HG03457 (cell line): Measurements from ENCODE around the gene GRAMD4.

ENCODE experiments used
- ATAC-seq: cut with Tn5 transposase; IDR thresholded peaks from one replicate; pipeline ENCODE4 v1.9.1; 2021; ENCODE audit warnings: moderate number of reproducible peaks; ENCODE audit not compliant: unreplicated experiment

GRAMD4 gene

DNA sequence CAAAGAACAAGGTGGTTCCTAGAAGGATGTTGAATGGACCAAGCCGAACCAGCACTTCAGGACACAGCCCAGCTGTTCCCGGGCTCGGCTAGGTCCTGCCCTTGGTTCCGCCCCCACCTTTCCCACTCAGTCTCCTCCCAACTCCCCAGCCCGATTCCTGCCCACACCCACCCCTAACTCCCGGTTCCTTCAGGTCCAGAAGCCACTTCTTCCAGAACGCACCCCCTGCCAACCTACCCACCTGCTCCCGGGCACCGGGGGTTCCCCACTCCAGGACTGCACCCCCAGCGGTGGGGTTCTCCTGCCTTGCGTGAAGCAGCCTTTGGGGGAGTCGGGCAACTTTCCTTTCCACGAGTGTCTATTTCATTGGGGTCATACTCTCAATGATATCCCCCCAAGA lies 87.1 kb downstream of the GRAMD4 start:
- ATAC-seq, result no peak

DNA sequence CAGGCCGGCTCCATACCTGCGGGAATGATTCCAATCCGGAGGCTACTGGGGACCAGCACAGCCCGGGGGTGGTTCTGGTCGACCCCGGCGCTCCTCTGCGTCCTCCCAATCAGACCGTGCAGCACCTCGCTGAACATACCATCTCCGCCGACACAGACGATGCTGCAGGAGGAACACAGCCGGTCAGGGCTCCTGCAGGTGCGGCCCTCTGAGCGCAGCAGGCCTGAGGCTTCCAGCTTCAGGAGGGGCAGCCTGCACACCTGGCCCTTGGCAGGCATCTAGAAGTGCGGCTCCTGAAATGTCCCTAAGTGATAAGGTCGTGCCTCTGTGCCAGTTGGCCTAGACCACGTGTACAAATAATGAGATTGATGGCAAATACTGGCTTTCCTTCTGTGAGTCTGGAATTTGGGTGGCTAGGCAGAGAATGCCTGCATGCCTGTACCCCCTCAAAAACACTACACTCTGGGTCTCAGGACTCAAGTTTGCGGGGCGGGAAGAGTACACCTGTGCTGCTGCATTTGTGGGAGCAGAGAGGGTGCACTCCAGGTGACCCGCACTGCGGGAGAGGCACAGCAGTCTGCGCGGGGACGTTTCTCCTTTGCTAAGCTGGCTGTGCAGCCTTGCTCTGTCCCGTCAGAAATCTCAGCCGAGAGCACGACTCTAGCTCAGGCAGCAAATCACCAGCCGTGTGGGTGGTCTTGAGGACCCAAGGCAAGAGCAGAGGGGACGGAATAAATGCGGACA lies 87.8 kb downstream of the GRAMD4 start:
- no peak for ATAC-seq

DNA sequence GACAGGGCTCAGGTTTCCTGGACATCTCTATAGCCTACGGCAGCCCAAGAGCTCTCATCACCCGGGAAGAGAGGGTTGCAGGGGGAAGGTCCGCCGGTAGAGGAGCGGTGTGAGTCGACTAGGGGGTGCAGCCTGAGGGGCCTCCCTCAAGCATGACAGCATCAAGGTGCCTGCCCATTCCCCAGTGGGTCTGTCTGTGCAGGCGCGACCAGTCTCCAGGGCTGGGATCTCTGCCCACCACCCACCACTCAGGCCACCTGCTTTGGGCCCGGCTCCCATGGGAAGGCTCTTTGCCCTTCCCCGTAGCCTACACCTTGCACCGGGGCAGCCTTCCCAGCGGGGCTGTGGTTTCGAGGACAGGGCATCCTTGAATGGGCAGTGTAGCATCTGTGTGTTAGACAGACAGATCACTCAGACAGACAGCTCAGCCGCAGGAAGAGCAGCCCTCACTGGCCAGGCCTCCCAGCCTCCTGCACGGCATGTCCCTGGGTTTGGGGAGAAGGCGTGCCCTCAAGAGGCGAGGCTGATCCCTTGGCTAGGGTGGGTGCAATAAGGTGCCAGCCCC lies 88.7 kb downstream of the GRAMD4 start:
- no peak for ATAC-seq

GRCh38 chr22:46710806-46711205 lies 90.6 kb downstream of the GRAMD4 start:
- no peak for ATAC-seq

GRCh38 chr22:46712288-46712687 lies 92.1 kb downstream of the GRAMD4 start:
- no peak for ATAC-seq

DNA sequence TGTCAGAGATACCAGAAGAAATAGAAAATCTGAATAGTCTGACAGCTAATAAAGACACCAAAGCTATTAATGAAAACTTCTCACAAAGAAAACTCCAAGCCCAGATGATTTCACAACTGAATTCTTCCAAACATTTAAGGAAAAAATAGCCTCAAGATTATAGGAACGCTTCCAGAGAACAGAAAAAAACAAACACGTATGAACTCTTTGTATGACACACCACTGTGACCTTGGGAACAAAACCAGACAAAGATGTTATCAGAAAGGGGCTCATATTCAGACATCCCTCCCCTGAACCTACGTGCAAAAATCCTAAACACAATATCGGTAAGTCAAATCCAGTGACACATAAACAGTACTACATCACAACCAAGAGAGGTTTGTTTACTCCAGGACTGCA lies 94.4 kb downstream of the GRAMD4 start:
- ATAC-seq, result no peak

GRCh38 chr22:46719921-46720320 lies 99.7 kb downstream of the GRAMD4 start:
- no peak for ATAC-seq

- ATAC-seq, result no peak
Observed at GRCh38 chr22:46721501-46722085, 101.4 kb downstream of the GRAMD4 start.

DNA sequence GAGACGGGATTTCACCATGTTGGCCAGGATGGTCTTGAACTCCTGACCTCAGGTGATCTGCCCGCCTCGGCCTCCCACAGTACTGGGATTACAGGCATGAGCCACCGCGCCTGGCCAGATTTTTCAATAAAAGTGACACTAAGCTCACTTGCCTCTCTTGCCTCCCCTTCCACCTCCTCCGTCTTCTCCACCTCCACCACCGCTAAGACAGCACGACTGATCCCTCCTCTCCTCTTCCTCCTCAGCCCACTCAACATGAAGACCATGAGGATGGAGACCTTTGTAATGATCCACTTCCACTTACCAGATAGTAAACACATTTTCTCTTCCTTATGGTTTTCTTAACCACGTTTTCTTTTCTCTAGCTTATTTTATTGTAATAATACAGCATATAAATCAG lies 103.7 kb downstream of the GRAMD4 start:
- ATAC-seq, result no peak

GRCh38 chr22:46725096-46725495 lies 104.9 kb downstream of the GRAMD4 start:
- ATAC-seq, result no peak

DNA sequence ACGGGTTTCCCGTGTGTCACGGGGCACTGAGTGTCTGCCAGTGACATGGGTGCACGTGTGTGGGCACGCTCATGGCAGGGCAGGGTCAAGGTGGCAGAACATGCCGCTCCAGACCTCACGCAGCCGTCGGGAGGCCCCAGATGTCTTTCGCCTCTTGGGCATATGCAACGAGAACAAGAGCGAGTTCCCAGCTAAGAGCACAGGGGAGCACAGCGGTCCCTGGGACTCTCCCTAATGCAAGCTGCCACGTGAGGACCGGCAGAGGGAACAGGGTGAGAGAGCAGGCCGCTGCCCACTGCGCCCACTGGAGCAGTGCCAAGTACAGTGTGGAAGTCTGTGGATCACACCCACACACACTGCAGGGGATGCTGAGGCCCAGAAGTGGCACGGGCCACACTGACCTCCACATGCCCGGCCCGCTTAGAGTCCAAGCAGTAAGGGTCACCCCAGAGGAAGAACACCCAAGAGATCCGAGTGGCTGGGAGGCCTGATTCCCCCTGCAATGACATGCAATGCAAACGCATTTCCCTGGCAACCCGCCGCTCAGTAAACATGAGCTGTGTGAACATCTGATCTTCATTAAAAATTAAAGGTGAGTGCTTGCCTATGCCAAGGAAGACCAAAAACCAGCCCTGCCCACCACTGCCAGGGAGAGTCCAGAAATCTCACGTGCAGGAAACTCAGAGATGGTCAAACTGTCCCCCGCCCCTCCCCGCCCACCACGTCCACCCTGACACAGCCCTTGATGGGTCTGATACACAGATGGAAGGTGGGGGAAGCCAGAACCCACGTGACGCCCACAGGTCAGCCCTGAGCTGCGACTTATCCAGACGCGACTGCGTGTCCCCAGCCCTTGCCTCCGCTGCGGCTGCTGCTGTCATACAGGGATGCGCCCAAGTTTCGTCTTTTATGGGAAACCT lies 106.1 kb downstream of the GRAMD4 start:
- no peak for ATAC-seq

- no peak for ATAC-seq
Observed at GRCh38 chr22:46726986-46727317, 106.8 kb downstream of the GRAMD4 start.

DNA sequence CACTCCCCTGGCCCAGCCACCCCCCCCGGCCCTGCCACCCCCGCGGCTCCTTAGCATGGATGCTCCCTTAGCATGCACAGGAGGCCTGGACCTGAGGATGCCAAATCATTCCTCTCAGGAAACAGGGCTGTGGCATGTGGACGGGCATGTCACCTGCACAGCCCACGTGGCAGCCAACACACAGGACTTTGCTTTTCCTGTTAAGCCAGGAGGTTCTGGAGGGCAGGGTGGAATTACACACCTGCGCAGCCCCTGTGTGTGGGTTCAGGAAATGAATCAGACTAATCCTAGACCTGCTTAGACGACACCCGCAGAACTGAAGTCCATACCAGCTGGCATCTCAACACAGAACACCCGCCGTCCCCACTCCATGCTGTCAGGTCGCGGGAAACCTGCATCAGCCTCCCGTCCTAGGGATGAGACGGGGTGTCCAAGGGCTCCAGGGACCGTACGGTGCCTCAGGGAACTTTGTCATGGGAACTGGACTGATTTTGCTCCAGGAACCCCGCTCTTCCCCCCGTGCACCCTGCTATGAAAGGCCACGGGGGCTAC lies 107.7 kb downstream of the GRAMD4 start:
- no peak for ATAC-seq

GRCh38 chr22:46728470-46728869 lies 108.3 kb downstream of the GRAMD4 start:
- ATAC-seq, result no peak
